Effector CD8-positive, alpha-beta T cell (primary cell): ENCODE data around the gene LRRC7.
"Not testable (repeated sequence)": the region's sequence is repeated elsewhere in the genome, so short reads cannot be mapped to it uniquely, and the experiment has no call there.

Source experiments
- DNase-seq: peaks from one replicate; lab custom pipeline; 2025; lab: John Stamatoyannopoulos, UW

The LRRC7 gene

DNA sequence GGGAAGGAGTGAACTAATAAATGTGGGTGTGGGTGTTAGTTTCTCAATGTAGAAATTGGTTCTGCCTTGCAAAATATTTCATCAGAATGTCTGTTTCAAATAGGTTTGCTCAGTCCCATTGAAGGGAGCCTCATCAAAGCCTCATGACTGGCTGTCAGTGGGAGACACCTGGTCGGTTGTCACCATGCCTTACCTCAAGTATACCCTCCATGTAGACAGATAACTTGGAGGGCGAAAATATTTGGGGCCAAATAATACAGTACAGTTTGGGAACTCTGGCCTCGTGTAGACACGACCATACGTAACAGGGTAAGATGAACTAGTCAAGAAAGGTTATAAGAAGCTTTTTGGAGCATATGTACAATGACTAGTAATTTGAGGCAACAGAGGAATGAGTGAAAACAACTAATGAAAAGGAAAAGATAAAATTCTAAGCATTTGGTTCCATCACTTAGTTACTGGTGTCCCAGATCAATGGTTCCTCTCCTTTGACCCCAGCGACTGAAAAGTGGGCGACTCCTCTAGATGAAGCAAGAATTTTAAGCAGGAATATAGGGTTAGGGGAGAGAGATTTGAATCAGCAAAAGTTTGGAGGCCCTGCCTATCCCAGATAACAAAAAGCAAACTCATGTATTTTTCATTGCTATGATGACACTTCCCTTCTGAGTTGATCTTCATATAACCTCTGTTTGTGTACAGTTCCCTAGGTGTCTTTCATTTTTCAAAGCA is 473.8 kb downstream of the LRRC7 start:
- DNase-seq: no peak

DNA sequence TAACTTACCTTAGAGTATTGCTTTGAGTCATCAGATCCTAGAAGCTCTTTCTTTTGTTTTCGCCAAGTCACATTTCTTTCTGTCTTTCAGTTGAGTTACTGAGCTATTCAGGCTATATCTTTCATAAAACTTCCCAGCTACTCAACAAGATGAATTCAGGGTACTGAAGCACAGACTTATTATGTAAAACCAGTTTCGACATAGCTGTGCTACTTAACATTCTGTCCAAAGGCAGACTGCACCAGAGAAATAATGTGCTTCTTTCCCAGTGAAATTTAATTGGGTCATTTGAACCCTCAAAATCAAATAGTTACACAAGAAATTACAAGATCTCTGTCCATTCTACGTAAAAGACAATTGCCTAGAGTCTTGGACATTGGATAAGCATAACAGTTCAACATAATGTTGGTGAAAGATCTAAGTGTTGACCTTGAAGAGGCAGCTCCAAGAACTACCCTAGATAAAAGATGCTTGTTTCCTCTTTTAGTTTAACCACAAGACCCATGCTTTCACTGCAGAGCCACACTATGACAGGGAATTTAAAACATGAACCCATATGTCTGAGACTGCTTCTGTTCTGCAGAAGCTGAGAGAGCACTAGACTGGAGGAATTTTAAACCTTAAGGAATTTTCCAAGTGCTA is 474.5 kb downstream of the LRRC7 start:
- no peak for DNase-seq

DNA sequence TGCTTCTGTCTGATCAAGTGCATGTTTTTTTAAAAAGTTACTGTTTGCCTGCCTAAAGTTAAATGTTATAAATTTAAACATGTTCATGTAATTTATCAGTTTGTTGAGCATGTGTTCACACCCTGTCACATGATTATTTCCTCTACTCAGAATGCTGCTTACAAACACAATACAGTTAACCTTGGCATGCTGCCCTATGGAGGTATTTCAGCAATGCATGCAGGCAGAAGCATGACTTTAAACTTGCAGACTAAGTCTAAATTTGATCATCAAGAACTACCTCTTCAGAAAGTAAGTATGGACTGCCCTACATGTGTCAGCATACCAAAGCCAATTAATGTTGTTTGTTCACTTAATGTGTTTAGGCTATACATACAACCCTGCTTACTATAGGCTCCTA is 476.1 kb downstream of the LRRC7 start:
- no peak for DNase-seq

DNA sequence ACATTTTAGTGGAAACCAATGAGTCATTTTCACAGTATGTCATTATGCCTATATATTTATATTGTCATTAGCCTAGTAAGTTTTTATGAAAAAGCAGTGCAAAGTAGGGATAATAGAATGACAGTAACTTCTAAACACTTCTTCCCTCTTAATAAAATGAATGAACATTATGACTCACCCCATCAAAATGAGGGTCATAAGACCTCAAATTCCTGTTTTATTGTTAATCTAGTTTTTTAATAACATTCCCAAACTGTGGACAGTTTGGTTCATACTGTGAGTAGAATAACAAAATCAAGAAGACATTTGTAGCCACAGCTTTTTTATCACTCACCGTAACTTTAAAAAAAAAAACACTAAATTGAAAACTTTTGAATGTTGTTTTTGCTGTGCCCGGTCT is 477.1 kb downstream of the LRRC7 start:
- no peak for DNase-seq

DNA sequence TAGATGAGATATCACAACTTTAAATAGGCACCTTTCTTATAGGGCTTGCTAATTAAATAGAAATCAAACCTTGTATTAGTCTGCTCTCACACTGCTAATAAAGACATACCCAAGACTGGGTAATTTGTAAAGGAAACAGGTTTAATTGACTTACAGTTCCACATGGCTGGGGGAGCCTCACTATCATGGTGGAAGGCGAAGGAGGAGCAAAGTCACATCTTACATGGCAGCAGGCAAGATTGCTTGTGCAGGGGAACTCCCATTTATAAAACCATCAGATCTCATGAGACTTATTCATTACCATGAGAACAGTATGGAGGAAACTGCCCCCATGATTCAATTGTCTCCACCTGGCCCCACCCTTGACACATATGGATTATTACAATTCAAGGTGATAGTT is 477.9 kb downstream of the LRRC7 start:
- not testable (repeated sequence) for DNase-seq

DNA sequence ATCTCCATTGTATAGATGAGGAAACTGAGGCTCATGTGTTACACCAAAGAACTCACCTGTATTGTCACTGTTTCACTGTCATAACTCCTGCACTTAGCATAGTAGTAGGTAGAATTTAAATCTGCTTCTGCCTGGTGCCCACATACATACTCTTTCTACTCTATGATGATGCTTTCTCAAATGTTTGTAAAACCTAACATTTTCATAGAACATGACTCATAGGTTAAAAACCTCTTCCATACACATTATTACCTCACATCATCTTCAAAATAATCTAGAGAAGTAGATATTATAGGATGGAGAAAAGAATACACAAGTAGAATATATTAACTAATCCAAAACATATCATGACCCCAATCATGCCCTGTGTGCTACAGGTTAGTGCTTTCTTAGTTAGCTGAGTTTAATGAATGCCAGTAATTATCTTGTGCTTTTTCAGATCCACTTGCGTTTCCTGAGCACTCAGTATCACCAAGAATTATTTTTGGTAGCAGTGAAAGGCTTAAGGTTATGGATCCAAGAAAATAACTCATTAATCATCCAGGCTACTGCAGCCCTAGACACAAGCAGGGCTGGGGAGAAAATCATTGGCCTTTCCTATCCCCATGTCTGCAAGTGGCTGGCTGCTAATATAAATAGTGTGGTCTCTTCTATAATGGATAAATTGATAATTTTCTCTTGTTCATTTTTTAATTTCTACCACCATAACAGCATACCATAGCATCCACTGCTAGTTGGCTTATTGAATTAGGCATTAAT is 480.8 kb downstream of the LRRC7 start:
- DNase-seq: no peak

DNA sequence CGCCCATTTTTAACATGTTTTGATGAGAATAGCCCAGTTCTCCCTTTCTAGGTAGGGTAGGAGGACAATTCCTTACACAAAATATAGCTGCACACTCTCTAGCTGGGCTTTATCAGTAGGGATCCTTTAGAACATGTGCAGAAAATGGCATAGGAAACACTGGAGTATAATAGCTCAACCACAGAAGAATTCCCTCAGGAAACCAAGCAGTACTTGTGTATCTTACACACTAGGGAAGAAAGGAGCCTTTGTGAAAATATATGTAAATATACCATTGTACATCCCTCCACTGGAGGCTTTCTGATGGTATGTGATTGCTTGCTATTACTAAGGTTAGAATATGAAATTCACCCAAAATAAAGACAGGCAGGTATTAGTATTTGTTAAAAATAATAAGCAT is 484.2 kb downstream of the LRRC7 start:
- DNase-seq: no peak

DNA sequence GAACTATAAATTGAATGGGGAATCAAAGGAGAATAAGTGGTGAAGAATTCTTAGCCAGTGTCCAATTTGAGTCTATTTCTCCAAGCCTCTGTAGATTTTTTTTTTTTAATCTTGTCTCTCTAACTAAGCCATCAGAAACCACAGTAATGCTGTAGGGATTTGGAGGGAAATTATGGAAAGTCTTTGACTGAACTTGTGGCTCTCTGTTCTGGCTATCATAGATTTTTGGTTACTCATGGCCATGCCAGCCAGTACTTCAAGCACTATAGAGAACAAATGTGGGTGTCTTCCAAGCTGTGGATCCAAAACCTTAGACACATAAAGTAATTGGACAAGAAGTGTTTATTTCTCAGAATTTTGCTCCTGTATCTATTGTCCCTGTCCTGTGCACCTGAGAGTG is 489.8 kb downstream of the LRRC7 start:
- no peak for DNase-seq

DNA sequence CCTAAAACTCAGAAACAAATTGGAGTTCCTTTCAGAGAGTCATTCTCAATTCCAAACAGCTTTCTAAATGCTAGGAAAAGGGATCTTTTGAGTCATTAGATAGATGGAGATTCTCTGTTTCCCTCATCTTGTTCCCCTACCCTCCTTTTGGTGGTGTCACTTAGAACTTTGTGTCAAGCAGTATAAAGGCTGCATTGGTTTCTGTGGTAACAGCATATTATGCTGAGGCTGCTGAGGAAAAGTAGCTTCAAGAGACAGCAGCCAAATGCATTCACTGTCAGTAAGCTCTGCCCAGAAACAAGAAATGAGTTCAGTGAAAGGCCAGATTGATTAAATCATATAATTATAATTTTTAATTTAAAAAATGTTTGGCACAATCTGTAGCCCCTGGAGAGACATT is 493.5 kb downstream of the LRRC7 start:
- DNase-seq: no peak

DNA sequence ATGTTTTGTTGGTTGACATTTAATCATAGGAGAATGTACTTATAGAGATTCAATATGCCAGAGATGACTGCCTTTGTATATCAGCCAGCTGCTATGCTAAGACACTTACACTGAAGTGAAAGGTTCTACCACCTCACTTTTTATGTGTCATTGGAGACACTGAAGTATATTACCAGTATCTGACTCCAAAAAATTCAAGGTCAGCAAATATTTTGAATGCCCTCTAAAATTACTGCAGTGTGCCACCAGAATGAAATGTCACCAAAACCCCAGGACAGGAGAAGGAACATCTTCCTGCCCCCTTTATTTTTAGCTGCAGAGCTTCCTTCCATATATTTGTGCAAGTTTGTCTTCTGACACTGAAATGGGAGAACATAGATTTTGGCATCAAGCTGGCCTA is 496.1 kb downstream of the LRRC7 start:
- DNase-seq: no peak

DNA sequence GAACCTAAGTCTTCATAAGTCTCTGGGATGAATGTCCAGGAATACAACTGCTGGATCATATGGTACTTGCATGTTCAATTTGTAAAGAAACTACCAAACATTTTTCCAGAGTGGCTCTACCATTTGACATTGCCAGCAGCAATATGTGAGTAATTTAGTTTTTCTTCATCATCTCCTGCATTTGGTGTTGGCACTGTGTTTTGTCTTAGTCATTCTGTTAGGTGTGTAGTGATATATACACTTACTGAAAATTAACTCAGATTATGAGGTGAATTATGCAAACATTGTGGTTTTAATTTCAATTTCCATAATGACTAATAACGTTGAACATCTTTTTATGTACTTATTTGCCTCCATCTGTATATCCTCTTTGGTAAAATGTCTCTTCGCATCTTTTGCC is 499.0 kb downstream of the LRRC7 start:
- no peak for DNase-seq

DNA sequence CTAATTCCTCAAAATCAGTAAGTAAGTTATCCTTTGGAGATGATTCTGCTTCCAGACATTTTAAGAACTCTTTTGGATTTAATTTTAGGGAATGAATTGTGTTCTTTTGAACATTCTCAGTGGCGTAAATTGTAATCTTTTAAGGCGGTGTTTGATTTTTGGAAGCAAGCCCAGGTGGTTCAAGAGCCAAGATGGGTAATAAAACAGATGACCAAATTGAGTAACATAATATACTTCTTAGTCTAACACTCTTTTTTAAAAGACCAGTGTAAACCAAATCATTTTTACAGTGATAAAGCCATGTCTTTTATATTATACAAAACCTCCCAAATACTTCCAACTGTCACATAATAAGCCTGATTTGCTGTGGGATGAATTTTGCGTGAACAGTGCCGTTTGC is 503.9 kb downstream of the LRRC7 start:
- no peak for DNase-seq

DNA sequence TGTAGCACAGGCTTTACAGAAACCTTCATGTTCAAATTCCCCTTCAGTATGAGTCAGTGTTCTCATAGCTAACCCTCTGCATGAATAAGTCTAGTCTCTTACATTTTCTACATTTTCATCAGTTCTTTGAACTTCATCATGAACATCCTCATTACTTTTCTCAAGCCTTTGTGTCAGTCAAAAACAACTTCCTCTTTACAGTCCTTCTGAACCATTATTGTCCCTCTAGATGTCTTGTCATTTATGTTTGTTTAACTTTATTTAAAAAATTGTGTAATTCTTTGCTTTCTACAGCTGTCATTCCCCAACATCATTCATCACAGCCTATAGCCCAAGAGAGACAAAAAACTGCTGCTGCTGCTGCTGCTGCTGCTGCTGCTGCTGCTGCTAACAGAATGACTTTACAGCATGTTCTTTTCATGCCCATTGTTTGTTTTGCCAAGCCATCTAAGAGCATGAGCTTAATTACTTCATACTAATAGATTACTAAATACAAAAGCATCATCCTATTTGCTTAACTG is 504.6 kb downstream of the LRRC7 start:
- DNase-seq: no peak

DNA sequence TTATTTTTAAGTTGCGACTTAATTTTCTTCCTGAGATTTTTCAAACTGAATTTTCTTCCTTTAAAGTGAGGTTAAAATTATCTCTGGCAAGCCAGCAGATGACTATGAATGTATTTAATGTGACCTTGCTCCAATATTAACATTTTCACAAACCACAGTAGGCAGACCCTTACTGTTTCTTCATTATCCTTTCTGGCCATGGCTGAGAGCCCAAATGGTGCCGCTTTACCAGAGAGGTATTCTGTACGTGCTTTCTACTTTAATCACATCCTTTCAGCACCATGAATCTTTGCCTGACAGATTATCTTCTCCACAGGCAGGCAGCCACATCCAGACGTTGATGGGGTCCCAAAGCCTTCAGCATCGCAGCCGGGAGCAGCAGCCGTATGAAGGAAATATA is 508.0 kb downstream of the LRRC7 start:
- no peak for DNase-seq

DNA sequence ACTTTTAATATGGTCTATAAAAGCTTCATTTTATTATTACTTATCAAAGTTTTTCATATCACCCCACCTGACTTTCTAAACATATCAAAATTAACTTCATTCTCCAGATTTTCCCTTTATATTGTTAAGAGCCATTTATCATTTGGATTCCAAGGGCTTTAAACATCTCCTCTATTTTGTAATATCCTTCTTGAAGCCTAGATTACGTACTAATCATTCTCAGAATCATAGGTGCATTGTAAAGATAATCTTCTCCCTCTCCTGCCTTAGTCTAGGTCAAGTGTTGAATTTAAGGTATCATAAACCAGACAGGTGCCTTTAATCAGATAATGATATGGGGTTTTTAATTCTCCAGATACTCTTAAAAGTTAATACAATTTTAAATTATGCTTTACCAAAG is 509.3 kb downstream of the LRRC7 start:
- DNase-seq: no peak

DNA sequence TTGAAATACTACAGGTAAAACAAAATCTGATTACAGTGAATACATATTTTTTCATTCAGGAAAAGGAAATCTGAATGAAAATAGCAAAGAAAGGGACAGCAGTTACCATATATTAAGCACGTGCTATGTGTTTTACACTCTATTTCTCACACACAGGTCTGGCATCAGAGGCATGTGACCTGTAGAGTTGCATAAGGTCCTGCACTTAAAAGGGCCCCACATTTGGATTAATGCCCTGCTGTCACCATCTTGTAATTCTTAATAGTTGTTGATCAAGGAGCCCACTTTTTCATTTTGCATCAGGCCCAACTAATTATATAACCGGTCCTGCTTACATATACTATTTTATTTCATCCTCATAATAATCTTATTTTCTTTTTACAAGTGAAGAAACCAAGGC is 511.8 kb downstream of the LRRC7 start:
- DNase-seq: no peak

DNA sequence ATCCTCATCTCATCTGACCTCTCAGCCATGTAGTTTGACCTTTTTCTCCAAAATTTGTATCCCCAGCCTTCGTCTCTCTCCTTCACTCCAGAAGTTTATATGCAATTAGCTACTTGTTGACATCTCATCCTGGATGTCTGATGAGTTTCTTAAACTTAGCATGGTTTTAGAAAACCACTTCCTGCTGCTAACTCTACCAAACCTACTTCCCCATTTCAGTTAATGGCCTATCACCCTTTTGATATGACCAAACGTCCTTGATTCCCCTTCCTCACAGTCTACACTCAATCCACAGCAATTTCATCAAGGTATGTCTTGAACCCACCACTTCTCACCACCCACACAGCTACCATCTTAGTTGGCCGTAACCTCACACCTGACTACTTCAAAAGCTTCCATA is 515.8 kb downstream of the LRRC7 start:
- DNase-seq: no peak

DNA sequence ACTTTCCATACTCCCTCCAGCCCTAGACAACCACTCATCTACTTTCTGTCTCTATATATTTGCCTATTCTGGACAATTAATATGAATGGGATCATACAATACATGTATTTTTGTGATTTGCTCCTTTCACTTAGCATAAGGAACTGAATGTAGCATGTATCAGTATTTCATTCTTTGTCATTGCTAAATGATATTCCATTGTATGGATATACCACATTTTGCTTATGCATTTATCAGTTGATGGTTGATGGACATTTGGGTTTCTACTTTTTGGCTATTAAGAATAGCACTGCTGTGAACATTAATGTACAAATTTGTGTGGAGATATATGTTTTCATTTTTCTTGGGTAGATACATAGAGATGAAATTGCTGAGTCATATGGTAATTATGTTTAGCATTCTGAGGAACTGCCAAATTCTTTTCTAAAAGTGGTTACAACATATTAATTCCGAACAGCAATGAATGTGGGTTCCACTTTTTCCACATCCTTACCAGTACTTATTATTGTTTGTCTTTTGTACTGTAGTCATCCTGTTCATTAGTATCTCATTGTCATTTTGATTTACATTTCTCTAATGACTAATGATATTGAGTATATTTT is 516.7 kb downstream of the LRRC7 start:
- DNase-seq: no peak

DNA sequence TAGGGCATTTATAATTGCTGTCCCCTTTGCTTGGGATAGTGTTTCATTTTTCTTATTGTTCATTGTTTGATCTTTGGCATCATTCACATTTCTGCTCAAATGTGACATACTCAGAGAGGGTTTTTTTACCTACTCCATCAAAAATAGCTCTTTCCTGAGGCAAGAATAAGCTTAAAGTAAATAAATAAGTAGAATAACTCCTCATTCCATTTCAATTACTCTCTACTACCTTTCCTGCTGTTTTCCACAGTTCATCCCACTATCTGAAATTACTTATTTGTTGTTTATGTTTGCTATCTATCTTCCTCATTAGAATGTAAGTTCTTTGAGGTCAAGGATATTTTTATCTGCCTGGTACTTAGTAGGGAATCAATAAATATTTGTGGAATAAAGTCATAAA is 517.8 kb downstream of the LRRC7 start:
- DNase-seq: no peak

DNA sequence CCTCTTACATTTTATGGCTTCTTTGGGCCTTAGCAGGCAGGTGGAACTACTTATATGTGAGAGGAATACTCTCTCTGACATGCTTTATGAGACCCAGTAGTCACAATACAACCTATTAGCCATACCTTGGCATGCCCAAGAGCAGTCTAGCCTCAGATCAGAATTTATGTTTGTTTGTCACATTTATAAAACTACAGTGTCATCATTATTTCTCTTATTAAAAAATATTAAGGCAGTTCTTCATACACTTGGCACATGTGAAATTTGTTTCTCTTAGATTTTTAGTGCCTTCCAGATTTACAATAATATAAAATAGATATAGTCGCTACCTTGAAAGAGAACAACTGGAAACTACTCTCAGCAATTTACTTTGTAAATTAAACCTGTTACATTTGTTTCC is 519.2 kb downstream of the LRRC7 start:
- no peak for DNase-seq

DNA sequence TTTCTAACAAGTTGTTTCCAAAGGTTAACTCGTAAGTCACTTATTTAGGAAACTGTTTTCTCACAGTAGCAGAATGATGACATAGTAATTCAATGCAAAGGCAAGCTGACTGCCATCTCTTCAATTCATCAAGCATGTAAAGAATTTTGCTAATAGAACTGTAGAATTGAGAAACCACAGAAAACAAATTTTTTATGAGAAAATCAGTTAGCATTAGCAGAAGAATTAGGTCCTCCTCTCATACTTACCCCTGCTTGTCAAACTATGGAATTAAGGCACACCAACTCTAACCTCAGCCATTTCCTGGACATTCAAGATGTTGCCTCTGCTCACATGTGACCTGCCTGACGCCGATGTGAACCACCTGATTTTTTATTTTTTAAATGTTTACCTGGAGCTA is 522.4 kb downstream of the LRRC7 start:
- DNase-seq: no peak

DNA sequence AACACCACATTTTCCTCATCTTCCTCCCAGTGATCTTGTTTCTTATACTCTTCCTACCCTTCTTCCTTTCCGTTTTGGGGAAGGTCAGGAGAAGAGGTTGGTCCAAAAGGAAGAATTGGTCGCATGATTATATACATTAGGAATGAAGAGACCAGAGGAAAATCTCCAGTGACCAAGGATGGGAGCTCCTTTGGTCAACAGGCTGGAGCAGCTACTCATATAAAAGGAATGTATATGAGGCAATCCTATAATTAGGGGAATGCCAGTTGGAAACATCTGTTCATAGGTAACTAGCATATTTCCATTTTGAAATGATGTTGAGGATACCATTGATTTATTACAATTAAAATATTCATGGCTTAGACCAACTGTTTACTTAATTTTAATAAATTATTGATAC is 523.2 kb downstream of the LRRC7 start:
- DNase-seq: no peak

DNA sequence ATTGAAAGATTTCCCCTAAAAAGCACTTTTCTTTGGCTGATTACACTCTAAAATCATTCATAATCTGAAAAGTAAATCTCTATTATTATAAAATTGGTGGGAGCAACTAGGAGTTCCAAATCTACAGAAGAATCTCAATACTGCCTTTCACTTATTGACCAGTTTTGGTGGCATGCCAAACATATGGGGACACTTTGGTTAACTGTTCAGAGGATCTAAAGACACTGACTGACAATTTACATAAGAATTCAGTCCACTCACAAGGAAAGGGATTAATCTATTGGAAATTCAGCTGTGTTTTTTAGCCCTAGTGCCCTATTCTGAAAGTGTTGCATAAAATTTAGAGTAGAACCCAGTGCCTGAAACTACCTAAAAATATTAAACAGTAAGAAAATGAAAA is 524.1 kb downstream of the LRRC7 start:
- no peak for DNase-seq
